ENCODE results near the gene MYO18A. TPM values are rescaled to one million over a fixed set of nuclear protein-coding genes. Genes with fewer than 3 reads are reported as not detected.
A peak's percentile ranks its signal among the peaks of the same experiment; 100 is the strongest.

Gene MYO18A
- total RNA-seq, 1 donor from 2014 or later = 59.5 TPM

- DNase-seq = no peak
- peaks cover 88% of the 10 kb centered on the region for H3K36me3 ChIP-seq
- peaks cover 22% of the 10 kb centered on the region for H3K4me1 ChIP-seq
- no peak for TF ChIP-seq CTCF (IDR thresholded peaks at IDR 0.05)
- H3K4me3 ChIP-seq = no peak overlapping the region
- intact Hi-C loops (cut with DNase I) = no loop called here
- H3K27ac ChIP-seq = peak overlapping the region; percentile 42
- ATAC-seq = no peak
- H3K27me3 ChIP-seq (ENCODE audit: low read depth) = no peaks in the 10 kb centered on the region
- no peaks in the 10 kb centered on the region for H3K9me3 ChIP-seq
Measured at GRCh38 chr17:29108823-29109476, 71.2 kb downstream of the MYO18A start.

- H3K9me3 ChIP-seq = no peaks in the 10 kb centered on the region
- peak overlapping the region; percentile 42 for H3K27ac ChIP-seq
- no peak for TF ChIP-seq CTCF (IDR thresholded peaks at IDR 0.05)
- no peak overlapping the region for H3K4me3 ChIP-seq
- DNase-seq = no peak
- peaks cover 88% of the 10 kb centered on the region for H3K36me3 ChIP-seq
- ATAC-seq = peak; percentile 82 to 87
- intact Hi-C loops (cut with DNase I) = no loop called here
- H3K4me1 ChIP-seq = peaks cover 22% of the 10 kb centered on the region
- no peaks in the 10 kb centered on the region for H3K27me3 ChIP-seq (ENCODE audit: low read depth)
Measured at GRCh38 chr17:29107933-29108822, 72.0 kb downstream of the MYO18A start.

- Histone ChIP-seq H3K9me3 (no peaks in the 10 kb centered on the region), H3K4me1 (peaks cover 18% of the 10 kb centered on the region), H3K4me3 (no peak overlapping the region), H3K27ac (peak overlapping the region; percentile 24), H3K27me3 (ENCODE audit: low read depth) (no peaks in the 10 kb centered on the region), H3K36me3 (peaks cover 91% of the 10 kb centered on the region)
- intact Hi-C loops (cut with DNase I) = no loop called here
- TF ChIP-seq CTCF (IDR thresholded peaks at IDR 0.05) = no peak
- DNase-seq (no peak), ATAC-seq (peak in 1 of 2 donors; percentile 9)
Measured at GRCh38 chr17:29107084-29107483, 73.1 kb downstream of the MYO18A start.

- Histone ChIP-seq H3K9me3 (no peaks in the 10 kb centered on the region), H3K4me1 (peaks cover 7% of the 10 kb centered on the region), H3K4me3 (no peak overlapping the region), H3K27me3 (ENCODE audit: low read depth) (no peaks in the 10 kb centered on the region), H3K27ac (no peak overlapping the region), H3K36me3 (peaks cover 89% of the 10 kb centered on the region)
- ATAC-seq = no peak
- intact Hi-C loops (cut with DNase I) = no loop called here
- no peak for TF ChIP-seq CTCF (IDR thresholded peaks at IDR 0.05)
- DNase-seq = no peak
Measured at GRCh38 chr17:29103341-29103740, 76.9 kb downstream of the MYO18A start.

GRCh38 chr17:29102741-29103181, 77.4 kb downstream of the MYO18A start:
- Histone ChIP-seq H3K27me3 (ENCODE audit: low read depth) (no peaks in the 10 kb centered on the region), H3K36me3 (peaks cover 89% of the 10 kb centered on the region)
- intact Hi-C loops (cut with DNase I) = no loop called here

More at GRCh38 chr17:29102741-29103181, 77.4 kb downstream of the MYO18A start:
- TF ChIP-seq CTCF (IDR thresholded peaks at IDR 0.05) = no peak
- DNase-seq (no peak), ATAC-seq (no peak)
- Histone ChIP-seq H3K9me3 (no peaks in the 10 kb centered on the region), H3K4me3 (no peak overlapping the region), H3K4me1 (peaks cover 1% of the 10 kb centered on the region), H3K27ac (no peak overlapping the region)
